Stimulated activated CD8-positive, alpha-beta memory T cell treated with anti-CD3 and anti-CD28 coated beads, Interleukin-15, amount 100 ng/mL, for 4 hours (primary cell): ENCODE measurements around the gene SLC5A11.
"Not testable (repeated sequence)": the region's sequence is repeated elsewhere in the genome, so short reads cannot be mapped to it uniquely, and the experiment has no call there.

Experiments
- DNase-seq, 2 donors: peaks; one replicate each; pipeline ENCODE4 v3.0.0-alpha.2; 2020; ENCODE audit warnings: low read depth in 2 of 2

SLC5A11 gene

DNA sequence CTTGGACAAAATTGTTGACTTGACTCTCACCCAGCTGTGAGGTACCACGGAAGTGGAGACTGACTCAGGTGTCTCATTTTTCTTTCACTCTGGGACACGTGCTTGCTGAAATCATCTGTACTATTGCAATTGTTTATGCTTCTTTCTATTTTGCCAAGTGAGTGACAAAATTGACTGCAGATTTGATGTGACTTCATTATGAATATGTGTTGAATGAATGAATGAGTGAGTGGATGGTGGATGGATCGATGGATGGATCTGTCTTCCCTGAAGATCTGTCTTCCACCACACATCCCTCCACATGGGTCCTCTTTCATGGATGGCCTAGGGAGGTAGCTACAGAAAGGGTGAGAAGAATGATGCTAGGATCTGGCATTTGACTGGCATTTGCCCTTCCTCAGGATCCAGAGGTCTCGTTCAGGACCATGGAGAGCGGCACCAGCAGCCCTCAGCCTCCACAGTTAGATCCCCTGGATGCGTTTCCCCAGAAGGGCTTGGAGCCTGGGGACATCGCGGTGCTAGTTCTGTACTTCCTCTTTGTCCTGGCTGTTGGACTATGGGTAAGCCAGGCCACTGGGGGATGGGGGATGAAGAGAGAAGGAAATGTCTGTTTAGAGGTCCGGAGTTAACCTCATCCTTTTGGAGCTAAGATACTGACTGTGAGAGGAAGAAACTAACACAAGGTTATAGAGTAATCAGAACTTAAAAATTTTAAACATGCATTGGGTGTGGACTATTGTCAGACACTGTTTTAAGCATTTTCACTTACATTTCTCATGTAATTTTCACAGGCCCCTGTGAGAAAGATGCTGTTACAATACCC is 12.7 kb downstream of the SLC5A11 start:
- no peak for DNase-seq

DNA sequence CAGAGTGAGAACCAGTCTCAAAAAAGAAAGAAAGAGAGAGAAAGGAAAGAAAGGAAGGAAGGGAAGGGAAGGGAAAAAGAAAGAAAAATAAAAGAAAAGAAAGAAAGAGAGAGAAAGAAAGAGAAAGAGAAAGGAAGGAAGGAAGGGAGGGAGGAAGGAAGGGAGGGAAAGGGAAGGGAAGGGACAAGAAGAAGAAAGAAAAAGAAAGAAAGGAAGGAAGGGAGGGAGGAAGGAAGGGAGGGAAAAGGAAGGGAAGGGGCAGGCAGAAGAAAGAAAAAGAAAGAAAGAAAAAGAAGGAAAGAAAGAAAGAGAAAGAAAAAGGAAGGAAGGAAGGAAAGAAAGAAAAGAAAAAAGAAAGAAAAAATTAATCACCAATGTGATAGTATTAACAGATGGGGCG is 15.7 kb downstream of the SLC5A11 start:
- no peak for DNase-seq

DNA sequence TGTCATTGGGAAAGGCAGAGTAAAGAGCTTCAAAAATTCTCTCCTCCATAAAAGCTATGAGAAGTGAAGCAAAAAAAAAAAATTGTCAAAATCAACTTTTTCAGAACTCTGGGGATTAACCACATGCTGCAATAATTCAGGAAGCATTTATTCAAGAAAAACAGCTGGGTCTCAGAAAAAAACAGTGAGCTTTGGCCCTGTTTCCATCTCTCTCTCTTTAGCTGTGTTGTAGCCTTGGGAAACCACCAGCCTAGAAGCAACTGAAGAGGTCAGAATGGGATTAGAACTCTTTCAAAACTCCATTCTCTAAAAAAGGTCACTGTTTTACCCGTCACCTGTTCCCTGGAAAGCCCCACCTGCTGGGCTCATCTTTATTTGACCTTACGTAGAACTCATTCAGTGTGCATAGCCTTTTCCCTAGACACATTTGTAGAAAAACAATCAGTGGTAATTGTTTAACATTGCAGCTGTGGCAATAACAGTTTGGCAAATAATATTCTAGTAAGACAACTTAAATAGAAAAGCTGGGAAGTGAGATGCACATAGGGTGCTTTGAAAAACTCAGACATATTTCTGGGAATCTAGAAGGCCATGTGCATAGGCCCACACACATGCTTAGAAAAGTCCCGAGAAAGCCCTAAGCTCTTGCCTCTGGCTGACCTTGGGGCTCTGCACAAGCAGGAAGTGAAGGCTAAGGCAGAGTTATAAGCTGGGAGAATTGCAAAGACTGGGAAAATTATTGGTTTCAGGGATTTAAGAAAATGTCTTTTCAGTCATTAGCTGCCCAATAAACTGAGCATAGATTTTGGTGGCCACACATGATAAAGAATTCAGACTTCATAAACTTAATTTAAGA is 18.0 kb downstream of the SLC5A11 start:
- no peak for DNase-seq

DNA sequence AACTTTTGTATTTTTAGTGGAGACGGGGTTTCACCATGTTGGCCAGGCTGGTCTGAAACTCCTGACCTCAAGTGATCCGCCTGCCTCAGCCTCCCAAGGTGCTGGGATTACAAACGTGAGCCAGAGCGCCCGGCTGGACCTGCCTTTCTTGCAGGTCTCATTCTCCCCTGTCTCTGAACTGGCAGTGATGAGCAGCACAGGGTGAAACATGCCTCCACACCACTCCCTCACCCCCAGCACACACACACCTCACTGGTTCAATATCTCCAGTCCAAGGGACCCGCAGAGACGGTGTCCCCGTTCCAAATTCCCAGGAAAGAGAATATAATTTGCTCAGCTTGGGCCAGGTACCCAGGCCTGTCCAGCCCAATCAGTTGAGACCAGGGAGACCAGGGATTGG is 23.3 kb downstream of the SLC5A11 start:
- no peak for DNase-seq

DNA sequence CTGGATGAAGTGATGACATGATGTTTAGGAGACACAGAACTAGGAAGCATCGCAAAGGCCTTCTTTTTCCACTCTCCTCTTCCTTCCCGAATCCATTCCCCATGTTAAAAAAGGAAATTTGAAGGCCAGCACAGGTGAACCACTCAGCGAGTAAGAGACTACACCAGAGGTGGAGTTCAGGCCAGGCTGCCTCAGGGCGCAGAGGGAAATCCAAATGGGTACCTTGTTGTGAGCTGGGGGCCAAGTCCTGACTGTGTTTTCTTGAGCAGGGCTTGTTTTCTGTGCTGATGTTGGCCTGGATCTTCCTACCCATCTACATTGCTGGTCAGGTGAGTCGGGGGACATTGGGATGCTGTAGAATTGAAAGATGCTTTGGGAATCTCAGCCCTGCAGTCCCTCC is 26.1 kb downstream of the SLC5A11 start:
- no peak for DNase-seq

DNA sequence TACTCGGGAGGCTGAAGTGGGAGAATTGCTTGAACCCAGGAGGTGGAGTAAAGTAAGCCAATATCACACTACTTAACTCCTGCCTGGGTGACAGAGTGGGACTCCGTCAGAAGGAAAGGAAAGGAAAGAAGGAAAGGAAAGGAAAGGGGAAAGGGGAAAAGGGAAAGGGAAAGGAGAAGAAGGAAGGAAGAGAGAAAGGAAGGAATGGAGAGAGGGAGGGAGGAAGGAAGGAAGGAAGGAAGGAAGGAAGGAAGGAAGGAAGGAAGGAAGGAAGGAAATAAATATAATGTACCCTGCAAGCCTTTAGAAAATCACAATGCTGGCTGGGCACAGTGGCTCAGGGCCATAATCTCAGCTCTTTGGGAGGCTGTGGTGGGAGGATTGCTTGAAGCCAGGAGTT is 27.3 kb downstream of the SLC5A11 start:
- no peak for DNase-seq

DNA sequence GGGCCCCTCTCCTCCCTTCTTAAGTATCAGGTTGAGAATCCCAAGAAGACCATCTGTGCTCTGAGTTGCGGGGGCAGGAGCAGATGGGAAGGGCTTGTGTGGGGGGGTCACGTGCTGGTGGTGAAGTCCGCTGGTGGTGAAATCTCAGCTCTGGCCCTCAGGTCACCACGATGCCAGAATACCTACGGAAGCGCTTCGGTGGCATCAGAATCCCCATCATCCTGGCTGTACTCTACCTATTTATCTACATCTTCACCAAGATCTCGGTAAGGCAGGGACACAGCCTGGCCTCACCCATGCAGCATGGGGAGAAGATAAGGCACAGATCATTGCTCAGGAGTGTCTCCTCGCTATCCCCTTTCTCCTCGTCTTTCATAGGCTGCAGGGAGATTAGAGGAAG is 29.7 kb downstream of the SLC5A11 start:
- no peak for DNase-seq

DNA sequence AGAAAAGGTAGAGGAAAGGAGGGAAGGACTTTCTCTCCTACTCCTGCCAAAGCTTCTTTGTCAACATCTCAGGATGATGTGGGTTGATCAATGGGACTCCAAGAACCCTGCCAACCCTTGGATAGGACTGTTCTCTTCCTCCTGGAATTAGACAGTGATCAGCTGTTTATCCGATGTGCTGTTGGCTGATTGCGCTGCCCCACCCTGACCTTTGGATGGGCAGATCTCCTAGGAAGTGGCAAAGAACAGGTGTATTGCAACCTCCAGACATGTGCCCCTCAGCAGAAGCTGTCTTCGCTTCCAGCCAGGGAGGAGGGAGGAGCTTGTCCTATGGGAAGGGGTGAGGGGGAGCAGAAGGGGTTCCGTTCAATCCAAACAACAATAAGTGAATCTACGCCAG is 30.5 kb downstream of the SLC5A11 start:
- DNase-seq, result no peak

DNA sequence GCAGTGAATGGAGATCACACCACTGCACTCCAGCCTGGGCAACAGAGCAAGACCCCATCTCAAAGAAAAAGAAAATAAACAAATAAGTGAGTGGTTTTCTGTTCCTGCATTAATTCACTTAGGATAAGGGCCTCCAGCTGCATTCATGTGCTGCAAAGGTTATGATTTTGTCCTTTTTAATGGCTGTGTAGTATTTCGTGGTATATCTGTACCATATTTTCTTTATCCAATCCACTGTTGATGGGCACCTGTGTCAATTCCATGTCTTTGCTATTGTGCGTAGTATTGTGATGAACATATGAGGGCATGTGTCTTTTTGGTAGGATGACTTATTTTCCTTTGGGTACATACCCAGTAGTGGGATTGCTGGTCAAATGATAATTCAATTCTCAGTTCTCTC is 33.9 kb downstream of the SLC5A11 start:
- DNase-seq, result no peak

DNA sequence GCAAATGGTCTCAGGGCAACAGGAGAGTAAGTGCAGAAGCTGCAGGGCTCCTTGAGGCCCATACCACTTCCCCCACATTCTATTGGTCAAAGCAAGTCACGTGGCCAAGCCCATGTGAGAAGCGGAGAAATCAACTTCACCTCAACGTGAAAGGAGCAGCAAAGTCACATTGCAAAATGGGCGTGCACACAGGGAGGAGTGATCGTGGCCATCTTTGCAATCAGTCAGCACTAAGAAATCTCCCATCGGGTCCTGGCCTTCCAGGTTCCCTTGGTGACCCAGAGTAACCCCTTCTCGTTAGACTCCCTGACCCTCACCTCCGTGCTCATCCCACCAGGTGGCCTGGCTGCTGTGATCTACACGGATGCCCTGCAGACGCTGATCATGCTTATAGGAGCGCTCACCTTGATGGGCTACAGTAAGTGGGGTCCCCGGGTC is 38.0 kb downstream of the SLC5A11 start:
- DNase-seq, result no peak

DNA sequence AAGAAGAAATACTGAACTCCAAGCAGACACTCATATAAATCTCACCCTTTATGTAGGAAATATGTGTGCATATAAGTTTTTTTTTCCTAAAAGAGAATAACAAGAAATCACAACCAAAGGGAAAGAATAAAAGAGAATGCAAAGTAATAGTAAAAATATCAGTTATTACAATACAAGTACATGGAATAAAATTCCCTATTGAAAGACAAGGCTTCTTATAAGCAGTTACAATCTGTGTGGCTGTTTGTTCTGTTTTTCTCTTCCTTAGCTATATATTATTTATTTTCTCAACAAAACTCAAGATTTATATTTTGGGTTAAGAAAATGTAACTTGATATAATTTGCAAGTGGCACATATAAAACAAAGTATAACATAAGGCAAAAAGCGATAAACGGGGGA is 41.7 kb downstream of the SLC5A11 start:
- no peak for DNase-seq

DNA sequence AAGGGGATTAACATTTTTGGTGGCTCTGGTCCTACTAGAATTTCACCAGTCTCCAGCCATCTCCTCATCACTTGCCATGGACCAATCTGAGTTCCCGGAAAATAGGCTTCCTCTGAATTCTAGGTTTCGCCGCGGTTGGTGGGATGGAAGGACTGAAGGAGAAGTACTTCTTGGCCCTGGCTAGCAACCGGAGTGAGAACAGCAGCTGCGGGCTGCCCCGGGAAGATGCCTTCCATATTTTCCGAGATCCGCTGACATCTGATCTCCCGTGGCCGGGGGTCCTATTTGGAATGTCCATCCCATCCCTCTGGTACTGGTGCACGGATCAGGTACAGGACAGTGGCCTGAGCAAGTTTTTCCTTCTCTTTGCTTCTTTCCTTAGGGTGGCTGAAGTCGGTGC is 45.0 kb downstream of the SLC5A11 start:
- DNase-seq, result no peak

DNA sequence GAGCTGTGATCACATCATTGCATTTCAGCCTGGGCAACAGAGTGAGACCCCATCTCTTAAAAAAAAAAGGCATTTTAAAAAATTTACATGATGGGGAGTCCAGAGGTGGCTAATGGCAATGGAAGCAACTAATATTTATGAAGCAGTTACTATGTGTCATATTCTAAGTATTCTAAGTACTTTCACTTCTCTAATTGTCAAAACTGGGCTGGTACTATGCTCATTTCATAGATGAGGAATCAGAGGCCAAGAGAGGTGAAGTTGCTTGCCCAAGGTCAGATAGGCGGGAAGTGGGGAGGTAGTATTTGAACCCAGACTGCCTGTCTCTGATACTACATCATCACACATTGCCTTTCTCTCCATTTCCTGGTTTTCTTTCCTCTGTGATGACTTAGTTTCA is 50.7 kb downstream of the SLC5A11 start:
- no peak for DNase-seq

DNA sequence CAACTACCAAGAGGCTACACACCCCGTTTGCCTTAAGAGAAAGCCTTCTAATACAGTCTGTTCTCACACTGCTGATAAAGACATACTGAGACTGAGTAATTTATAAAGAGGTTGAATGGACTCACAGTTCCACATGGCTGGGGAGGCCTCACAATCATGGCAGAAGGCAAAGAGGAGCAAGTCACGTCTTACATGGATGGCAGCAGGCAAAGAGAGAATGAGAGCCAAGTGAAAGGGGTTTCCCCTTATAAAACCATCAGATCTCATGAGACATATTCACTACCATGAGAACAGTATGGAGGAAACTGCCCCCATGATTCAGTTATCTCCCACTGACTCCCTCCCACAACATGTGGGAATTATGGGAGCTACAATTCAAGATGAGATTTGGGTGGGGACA is 51.8 kb downstream of the SLC5A11 start:
- DNase-seq, result not testable (repeated sequence)

DNA sequence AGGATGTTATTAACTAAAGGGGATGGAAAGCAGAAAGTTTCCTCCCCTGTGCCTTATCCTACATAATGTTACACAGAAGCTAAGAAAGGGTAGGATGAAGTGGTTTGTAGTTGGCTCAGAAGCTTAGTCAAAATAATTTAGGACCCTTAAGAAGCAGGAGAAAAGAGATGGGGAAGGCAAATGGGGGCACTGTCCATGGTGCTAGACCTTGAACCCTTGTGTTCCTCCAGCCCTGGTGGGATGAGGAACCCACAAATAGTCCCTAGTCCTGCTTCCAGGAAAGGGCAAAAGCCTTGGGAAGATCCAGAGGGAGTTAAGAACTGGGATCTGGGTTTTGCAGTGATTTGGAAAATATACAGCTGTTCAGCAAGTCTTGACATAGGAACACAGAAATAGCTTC is 54.5 kb downstream of the SLC5A11 start:
- no peak for DNase-seq

DNA sequence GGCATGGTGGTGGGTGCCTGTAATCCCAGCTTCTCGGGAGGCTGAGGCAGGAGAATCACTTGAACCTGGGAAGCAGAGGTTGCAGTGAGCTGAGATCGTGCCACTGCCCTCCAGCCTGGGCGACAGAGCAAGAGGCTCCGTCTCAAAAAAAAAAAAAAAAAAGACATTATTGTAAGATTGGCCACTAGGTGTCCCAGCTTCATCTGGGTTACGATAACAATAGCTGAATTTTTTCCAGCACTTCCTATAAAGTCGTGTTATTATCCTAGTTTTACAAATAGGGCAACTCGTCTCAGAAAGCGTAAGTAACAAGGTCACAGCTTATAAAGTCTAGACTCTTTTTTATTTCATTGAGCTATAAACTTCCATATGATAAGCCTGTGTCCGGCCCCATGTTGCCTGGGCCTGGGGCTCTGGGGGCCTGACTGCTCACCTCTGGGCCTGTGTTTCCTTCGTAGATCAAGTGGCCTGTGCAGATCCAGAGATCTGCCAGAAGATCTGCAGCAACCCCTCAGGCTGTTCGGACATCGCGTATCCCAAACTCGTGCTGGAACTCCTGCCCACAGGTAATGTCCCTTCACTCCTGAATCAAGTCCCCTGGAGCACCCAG is 60.5 kb downstream of the SLC5A11 start:
- DNase-seq, result no peak

DNA sequence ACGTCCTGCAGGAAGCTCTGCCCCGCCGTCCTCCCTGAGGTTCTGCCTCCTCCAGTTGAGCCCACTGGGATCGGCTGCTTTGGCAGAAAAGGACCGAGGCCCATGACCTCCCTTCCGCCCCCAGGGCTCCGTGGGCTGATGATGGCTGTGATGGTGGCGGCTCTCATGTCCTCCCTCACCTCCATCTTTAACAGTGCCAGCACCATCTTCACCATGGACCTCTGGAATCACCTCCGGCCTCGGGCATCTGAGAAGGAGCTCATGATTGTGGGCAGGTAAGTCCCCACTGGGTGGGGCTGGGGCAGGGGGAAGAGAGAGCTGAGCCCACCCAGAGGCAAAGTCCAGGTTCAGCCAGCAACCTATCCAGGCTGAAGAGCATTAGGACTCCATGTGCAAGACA is 61.1 kb downstream of the SLC5A11 start:
- DNase-seq, result no peak

DNA sequence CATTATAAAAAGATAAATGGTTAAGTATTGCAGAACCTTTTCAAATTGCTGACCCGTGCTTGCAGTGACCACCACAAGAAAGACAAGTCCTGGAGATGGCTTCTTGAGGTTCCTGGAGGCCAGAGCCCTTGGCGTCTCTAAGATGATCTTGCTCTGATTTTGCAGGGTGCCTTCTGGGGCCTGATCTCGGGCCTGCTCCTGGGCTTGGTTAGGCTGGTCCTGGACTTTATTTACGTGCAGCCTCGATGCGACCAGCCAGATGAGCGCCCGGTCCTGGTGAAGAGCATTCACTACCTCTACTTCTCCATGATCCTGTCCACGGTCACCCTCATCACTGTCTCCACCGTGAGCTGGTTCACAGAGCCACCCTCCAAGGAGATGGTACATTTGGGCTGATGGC is 63.0 kb downstream of the SLC5A11 start:
- no peak for DNase-seq

DNA sequence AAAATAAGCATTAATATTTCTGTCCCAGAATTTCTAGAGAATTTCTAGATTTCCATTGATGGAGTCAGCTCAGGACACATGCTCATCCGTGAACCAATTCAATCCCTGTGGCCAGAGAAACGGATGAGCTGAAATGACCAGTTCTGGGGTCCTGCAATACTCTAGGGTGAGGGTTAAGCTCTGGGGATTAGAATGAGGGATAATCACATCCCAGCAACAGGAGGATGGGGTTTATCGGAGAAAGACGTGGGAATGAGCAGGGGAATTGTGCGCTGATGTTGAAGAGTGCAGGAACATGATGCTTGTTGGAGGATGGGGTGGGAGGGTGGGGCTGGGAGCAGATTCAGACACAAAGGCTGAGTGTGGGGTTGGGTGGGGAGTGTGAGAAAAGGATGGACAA is 64.1 kb downstream of the SLC5A11 start:
- no peak for DNase-seq

DNA sequence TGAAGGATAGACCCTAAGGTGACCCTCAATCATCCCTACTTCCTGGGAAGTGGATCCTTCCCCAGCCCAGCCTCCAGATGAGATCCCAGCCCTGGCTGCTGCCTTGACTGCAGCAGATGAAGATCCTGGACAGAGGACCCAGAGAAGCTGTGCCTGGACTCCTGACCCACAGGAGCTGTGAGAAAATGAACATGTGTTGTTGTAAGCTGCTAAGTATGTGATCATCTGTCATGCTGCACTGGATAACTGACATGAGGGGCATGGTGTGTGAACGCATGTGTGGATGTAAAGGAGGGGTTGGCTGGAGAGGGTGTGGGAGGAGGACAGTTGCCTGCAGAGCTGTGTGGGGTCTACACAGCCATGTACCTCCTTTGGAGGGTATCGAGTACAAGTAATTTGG is 69.3 kb downstream of the SLC5A11 start:
- no peak for DNase-seq

DNA sequence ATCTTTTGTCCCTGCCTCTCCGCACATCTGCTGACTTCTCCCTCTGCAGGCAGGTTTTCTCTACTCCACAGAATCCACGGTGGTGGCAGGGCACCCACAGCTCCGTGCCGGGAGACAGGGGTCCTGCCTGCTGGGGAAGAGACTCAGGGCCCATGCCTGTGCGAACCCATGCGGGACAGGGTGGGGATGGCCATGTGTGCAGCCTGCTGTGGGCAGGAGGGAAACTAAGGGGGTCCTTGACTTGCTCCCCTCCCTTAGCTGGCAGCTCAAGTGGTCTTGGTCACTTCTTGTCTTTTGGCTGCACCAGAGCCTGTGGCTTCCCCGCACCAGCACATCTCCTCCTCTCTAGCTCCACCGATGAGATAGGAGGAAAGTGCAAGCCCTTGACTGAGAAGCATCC is 69.8 kb downstream of the SLC5A11 start:
- DNase-seq, result no peak

DNA sequence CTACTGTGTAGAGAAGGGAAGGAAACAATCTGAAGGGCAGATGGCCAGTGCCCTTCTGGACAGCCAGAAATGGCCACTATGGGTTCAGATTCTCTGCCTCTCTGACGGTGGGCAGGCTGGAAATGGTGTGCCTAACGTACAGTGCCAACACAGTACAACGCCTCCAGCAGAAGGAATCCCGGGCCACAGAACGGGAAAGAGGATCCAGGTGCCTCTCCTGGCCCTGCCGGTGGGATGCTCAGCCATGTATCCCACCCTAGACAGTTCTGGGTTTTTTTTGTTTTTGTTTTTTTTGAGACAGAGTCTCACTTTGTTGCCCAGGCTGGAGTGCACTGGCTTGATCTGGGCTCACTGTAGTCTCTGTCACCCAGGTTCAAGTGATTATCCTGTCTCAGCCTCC is 71.5 kb downstream of the SLC5A11 start:
- no peak for DNase-seq

DNA sequence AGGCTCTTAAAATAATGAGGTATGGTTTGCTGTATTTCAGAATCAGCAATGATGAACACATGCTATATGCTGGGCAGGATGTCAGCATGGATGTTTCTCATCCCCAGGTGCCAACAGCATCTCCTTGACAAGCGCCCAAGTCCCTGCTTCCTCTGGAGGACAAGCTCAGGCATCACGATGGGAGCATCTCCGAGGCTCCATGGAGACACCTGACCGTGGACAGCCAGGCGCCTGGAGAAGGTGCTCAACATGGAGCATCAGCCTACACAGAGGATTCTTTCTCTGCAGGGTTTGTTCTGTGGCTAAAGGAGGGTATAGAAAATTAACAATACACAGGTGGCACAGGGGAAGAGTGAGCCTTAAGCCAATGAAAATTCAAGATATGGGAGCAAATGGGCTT is 72.1 kb downstream of the SLC5A11 start:
- no peak for DNase-seq
